Tibial nerve (tissue), 3 donors: ENCODE results near the gene SPRR2G.

Experiments
- CTCF ChIP-seq, 5 experiments: fragments of 200-600 bp in 3 of 5; fragments of 450-650 bp in 2 of 5; sonication (generic) in 3 of 5; IDR thresholded peaks; one replicate each; pipeline ENCODE4 v1.5.1; 2016 to 2019; ENCODE audit warnings: antibody characterized with exemption in 5 of 5, mild to moderate bottlenecking in 3 of 5, moderate library complexity in 2 of 5
- POLR2A ChIP-seq, 2 donors: fragments of 450-650 bp; IDR thresholded peaks; one replicate each; pipeline ENCODE4 v1.6.1; 2017; ENCODE audit warnings: antibody characterized with exemption in 2 of 2, mild to moderate bottlenecking in 2 of 2, moderate library complexity in 2 of 2

DNA sequence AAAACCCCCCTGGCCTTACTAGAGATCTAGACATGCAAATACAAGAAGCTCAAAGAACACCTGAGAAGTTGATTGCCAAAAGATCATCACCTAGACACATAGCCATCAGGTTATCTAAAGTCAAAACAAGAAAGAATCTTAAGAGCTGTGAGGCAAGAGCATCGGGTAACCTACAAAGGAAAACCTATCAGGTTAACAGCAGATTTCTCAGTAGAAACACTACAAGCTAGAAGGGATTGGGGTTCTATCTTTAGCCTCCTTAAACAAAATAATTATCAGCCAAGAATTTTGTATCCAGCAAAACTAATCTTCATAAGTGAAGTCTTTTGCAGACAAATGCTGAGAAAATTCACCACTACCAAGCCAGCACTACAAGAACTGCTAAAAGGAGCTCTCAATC is 25.2 kb downstream of the SPRR2G start:
- TF ChIP-seq POLR2A (IDR thresholded peaks at IDR 0.05) = no peak
- TF ChIP-seq CTCF (IDR thresholded peaks at IDR 0.05) = no peak
